HepG2 (cell line): Measurements from ENCODE around the gene NAP1L1. TPM values are rescaled to one million over a fixed set of nuclear protein-coding genes. Genes with fewer than 3 reads are reported as not detected.
A peak's percentile ranks its signal among the peaks of the same experiment; 100 is the strongest.

ENCODE experiments used
- ATAC-seq: fragments of 200-7000 bp; cut with Tn5 transposase; 3 replicates; pipeline ENCODE4 v1.9.1; 2020; ENCODE audit warnings: mild to moderate bottlenecking, moderate library complexity
- BruUV-seq: library from RNA; stranded (reverse); fragments of 400-500 nt; replicated peaks from 2 replicates; lab custom pipeline; 2021; lab: Mats Ljungman, UMichigan
- CTCF ChIA-PET: fragments of 300-600 bp; formaldehyde crosslinking; extraction: SDS; loops from one replicate; lab custom pipeline; 2021; ENCODE audit warnings: low total read pairs, inconsistent platforms, low intra/inter-chr PET ratio; lab: Yijun Ruan, JAX
- POLR2A ChIA-PET: fragments of 350-600 bp; sonication (Branson Sonifier 250); formaldehyde crosslinking; loops from one replicate; lab custom pipeline; 2020; ENCODE audit warnings: antibody characterized with exemption, inconsistent platforms; lab: Yijun Ruan, JAX
- DNase-seq: peaks from one replicate; pipeline ENCODE4 v3.0.0-alpha.2; 2015; ENCODE audit warnings: low spot score
- FAIRE-seq: peaks from 3 replicates; lab custom pipeline; 2011; peaks lifted over from hg19 to GRCh38; lab: Jason Lieb, UNC
- H2AFZ ChIP-seq: one replicate; pipeline ENCODE4 v1.6.1; 2011; ENCODE audit warnings: low read length, inconsistent platforms
- H3K27ac ChIP-seq: fragments of 300-600 bp; 3 replicates; pipeline ENCODE4 v1.8.0; 2011; ENCODE audit warnings: mixed run types, mild to moderate bottlenecking, mixed read lengths, low read length, inconsistent platforms; ENCODE audit not compliant: insufficient read depth; ENCODE audit errors: extremely low read length
- H3K27me3 ChIP-seq, 2 experiments: fragments of 200-600 bp in 1 of 2; 2 replicates in 1 of 2; 3 replicates in 1 of 2; pipeline versions ENCODE4 v1.6.0 to v1.8.0; 2011; ENCODE audit warnings: low read length in 2 of 2, mild to moderate bottlenecking in 2 of 2, moderate library complexity in 2 of 2, inconsistent platforms in 1 of 2; ENCODE audit not compliant: insufficient read depth in 2 of 2, control insufficient read depth in 1 of 2
- H3K36me3 ChIP-seq, 2 experiments: fragments of 200-600 bp in 1 of 2; replicated peaks in 1 of 2; 2 replicates in 1 of 2; 3 replicates in 1 of 2; pipeline versions ENCODE4 v1.5.1 to v1.8.0; 2011; ENCODE audit warnings: low read length in 2 of 2, inconsistent platforms in 1 of 2; ENCODE audit not compliant: insufficient read depth in 2 of 2, control insufficient read depth in 1 of 2
- H3K4me1 ChIP-seq: 2 replicates; pipeline ENCODE4 v1.5.1; 2012; ENCODE audit warnings: low read length, inconsistent platforms; ENCODE audit not compliant: insufficient read depth
- H3K4me2 ChIP-seq: 2 replicates; pipeline ENCODE4 v1.6.0; 2011; ENCODE audit warnings: low read depth, low read length, inconsistent platforms
- H3K4me3 ChIP-seq, 3 experiments: fragments of 200-600 bp in 1 of 3; sonication (generic), shearing (Covaris generic) in 1 of 3; replicated peaks in 1 of 3; 2 replicates each; pipeline ENCODE4 v1.5.1; 2011 to 2016; ENCODE audit warnings: low read length in 3 of 3, inconsistent platforms in 2 of 3, low read depth in 2 of 3, mild to moderate bottlenecking in 2 of 3, control low read depth in 1 of 3, mixed read lengths in 1 of 3; ENCODE audit not compliant: insufficient read depth in 1 of 3
- H3K79me2 ChIP-seq: one replicate; pipeline ENCODE4 v1.6.1; 2011; ENCODE audit warnings: low read length, inconsistent platforms; ENCODE audit not compliant: insufficient read depth
- H3K9ac ChIP-seq: 2 replicates; pipeline ENCODE4 v1.6.0; 2011; ENCODE audit warnings: mild to moderate bottlenecking, low read depth, low read length, inconsistent platforms; ENCODE audit not compliant: insufficient read depth
- H3K9me3 ChIP-seq: 2 replicates; pipeline ENCODE4 v1.5.1; 2012; ENCODE audit warnings: mild to moderate bottlenecking, low read length
- H4K20me1 ChIP-seq: 2 replicates; pipeline ENCODE4 v1.6.0; 2011; ENCODE audit warnings: inconsistent platforms, mild to moderate bottlenecking, low read length, moderate library complexity; ENCODE audit not compliant: insufficient read depth
- BORCS8-MEF2B ChIP-seq: sonication (generic); formaldehyde crosslinking; IDR thresholded peaks from 2 replicates; pipeline ENCODE4 v1.8.0; 2022; ENCODE audit warnings: mild to moderate bottlenecking, missing genetic modification reagents
- FOXA3 ChIP-seq: IDR thresholded peaks from 2 replicates; pipeline ENCODE4 v1.6.1; 2016; ENCODE audit warnings: missing genetic modification reagents, missing compliant biosample characterization
- MLLT10 ChIP-seq: sonication (generic); formaldehyde crosslinking; IDR thresholded peaks from 2 replicates; pipeline ENCODE4 v1.4.0; 2020; ENCODE audit warnings: missing genetic modification reagents
- RBM22 ChIP-seq: fragments of 200-400 bp; formaldehyde crosslinking; optimal IDR thresholded peaks from 2 replicates; pipeline ENCODE3; 2017; ENCODE audit warnings: mild to moderate bottlenecking, low read length, moderate library complexity
- ZBTB42 ChIP-seq: sonication (generic); formaldehyde crosslinking; IDR thresholded peaks from 2 replicates; pipeline ENCODE4 v1.5.0; 2020; ENCODE audit warnings: mild to moderate bottlenecking, missing genetic modification reagents
- ZHX1 ChIP-seq: sonication (generic); formaldehyde crosslinking; IDR thresholded peaks from 2 replicates; pipeline ENCODE4 v1.8.1; 2022; ENCODE audit warnings: low read depth, mild to moderate bottlenecking, missing genetic modification reagents
- ZMYM4 ChIP-seq: sonication (generic); formaldehyde crosslinking; IDR thresholded peaks from 2 replicates; pipeline ENCODE4 v1.8.1; 2023; ENCODE audit warnings: mild to moderate bottlenecking, missing genetic modification reagents
- ZNF20 ChIP-seq: sonication (generic); formaldehyde crosslinking; IDR thresholded peaks from 2 replicates; pipeline ENCODE4 v1.4.0; 2020; ENCODE audit warnings: mild to moderate bottlenecking, moderate library complexity, missing genetic modification reagents
- ZNF484 ChIP-seq: sonication (generic); formaldehyde crosslinking; IDR thresholded peaks from 2 replicates; pipeline ENCODE4 v1.5.1; 2020; ENCODE audit warnings: mild to moderate bottlenecking, low read depth, missing genetic modification reagents, borderline replicate concordance
- ZXDC ChIP-seq: sonication (generic); formaldehyde crosslinking; IDR thresholded peaks from 2 replicates; pipeline ENCODE4 v1.5.0; 2020; ENCODE audit warnings: mild to moderate bottlenecking, missing genetic modification reagents
- WGBS: methylation state at CpG from one replicate; pipeline ENCODE4 v1.1.6; 2017; ENCODE audit warnings: low lambda C conversion rate; 5-methylcytosine and 5-hydroxymethylcytosine counted together
- in situ Hi-C: cut with HindIII; loops from 2 replicates; pipeline ENCODE4 v1.10.0; 2017; ENCODE audit warnings: low pct_unique_long_range_greater_than_20kb; ENCODE audit not compliant: extremely low pct_ligation_motif_present
- intact Hi-C: fragments of 100-400 bp; cut with micrococcal nuclease; formaldehyde crosslinking; loops from one replicate; pipeline ENCODE4 v1.10.0; 2022; ENCODE audit not compliant: unreplicated experiment
- polyA plus RNA-seq, 8 experiments: library from polyadenylated mRNA; depleted of rRNA in 3 of 8; stranded (reverse) in 7 of 8; unstranded in 1 of 8; fragments of >200 nt; fragmentation: Illumina TruSeq in 4 of 8; extraction: Trizol in 4 of 8; gene quantifications; 2 replicates each; pipeline versions ENCODE4 v1.2.1 to v1.2.3, GENCODE V29; 2011 to 2016; ENCODE audit warnings: low read depth in 4 of 8, missing spikeins in 1 of 8, mixed read lengths in 1 of 8; ENCODE audit not compliant: insufficient read depth in 1 of 8
- total RNA-seq, 5 experiments: library from RNA; depleted of rRNA; stranded (reverse); fragments of >200 nt; fragmentation: Illumina TruSeq; extraction: Trizol; gene quantifications; 2 replicates each; pipeline ENCODE4 v1.2.3, GENCODE V29; 2016; ENCODE audit warnings: low read depth in 1 of 5

NAP1L1 gene
- total and polyA plus RNA-seq, 2 of the 13 experiments (the other 11 are each of a cell fraction or from before 2014, with no cell fraction given), result 207 to 309 TPM

- TF ChIP-seq ZXDC (CRISPR knock-in tag), result no peak
- no peak for TF ChIP-seq BORCS8-MEF2B (CRISPR knock-in tag)
- TF ChIP-seq, all 625 proteins: peak for 0
Observed at GRCh38 chr12:76041406-76041805, 43.1 kb downstream of the NAP1L1 start (continued).

GRCh38 chr12:76040461-76040860 is 44.0 kb downstream of the NAP1L1 start:
- POLR2A ChIA-PET, result interaction anchor here (0.9 to 1.2 kb wide), 2 partner anchors 9 to 63 kb away, joined by 3 to 4 read pairs; partner anchors contain the start of gene PHLDA1
- DNase-seq (no peak), FAIRE-seq (no peak), ATAC-seq (no peak)
- Histone ChIP-seq H3K4me1 (peaks cover 48% of the 10 kb centered on the region), H3K27me3 (no peaks in the 10 kb centered on the region), H3K9me3 (no peaks in the 10 kb centered on the region), H2AFZ (no peak overlapping the region), H3K4me3 (no peak overlapping the region), H3K36me3 (no peaks in the 10 kb centered on the region), H3K27ac (no peak overlapping the region), H3K79me2 (no peaks in the 10 kb centered on the region), H3K4me2 (no peak overlapping the region), H3K9ac (no peak overlapping the region), H4K20me1 (no peaks in the 10 kb centered on the region)
- 94% methylated on average over 4 of the region's 4 CpGs for WGBS
- CTCF ChIA-PET, result no interaction called here
- intact Hi-C loops, result no loop called here
- in situ Hi-C loops, result no loop called here
- no TSS peak for BruUV-seq
- TF ChIP-seq ZNF20 (no peak), ZNF484 (no peak), RBM22 (peak; percentile 57), ZMYM4 (CRISPR knock-in tag) (no peak), ZHX1 (CRISPR knock-in tag) (no peak), MLLT10 (CRISPR knock-in tag) (no peak), FOXA3 (CRISPR knock-in tag) (no peak), ZBTB42 (no peak)
